GM18873 (cell line): ENCODE results near the gene TLCD3B.
A peak's percentile ranks its signal among the peaks of the same experiment; 100 is the strongest.

Experiments
- ATAC-seq: cut with Tn5 transposase; IDR thresholded peaks from one replicate; pipeline ENCODE4 v1.9.1; 2021; ENCODE audit warnings: mild to moderate bottlenecking, moderate library complexity, moderate number of reproducible peaks; ENCODE audit not compliant: unreplicated experiment, low FRiP score

The TLCD3B gene, protein sequence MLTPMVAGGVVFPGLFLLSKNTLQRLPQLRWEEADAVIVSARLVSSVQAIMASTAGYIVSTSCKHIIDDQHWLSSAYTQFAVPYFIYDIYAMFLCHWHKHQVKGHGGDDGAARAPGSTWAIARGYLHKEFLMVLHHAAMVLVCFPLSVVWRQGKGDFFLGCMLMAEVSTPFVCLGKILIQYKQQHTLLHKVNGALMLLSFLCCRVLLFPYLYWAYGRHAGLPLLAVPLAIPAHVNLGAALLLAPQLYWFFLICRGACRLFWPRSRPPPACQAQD

DNA sequence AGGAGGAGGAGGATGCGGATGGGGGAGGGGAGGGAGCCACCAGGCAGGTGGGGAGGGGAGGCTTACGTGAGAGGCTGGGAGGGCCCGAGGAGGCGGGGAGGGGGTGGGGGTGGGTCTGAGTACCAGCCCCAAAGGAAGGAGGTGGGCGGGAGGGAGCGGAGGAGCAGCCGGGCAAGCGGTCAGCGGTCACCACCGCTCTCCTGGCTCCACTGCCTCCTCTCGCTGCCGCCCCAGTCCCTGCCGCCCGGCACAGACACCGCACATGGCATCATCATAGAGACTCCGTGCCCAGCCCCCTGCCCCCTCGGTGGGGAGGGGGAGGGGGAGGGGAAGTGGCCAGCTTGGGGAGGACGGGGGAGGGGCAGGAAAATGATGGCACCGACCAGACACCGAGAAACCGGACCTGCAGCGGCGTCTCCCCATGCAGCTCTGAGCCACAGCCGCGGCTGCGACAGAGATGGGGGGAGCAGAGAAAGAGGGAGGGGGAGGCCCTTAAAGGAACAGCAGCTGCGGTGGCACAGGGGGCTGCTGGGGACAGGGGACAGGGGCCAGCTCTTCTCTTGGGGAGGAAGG is at the start of gene TLCD3B:
TSS of gene TLCD3B (minus strand) at position 431 of the 573 bp plus-strand sequence. CDS start 744 bp downstream, outside the sequence.
- ATAC-seq, result no peak

DNA sequence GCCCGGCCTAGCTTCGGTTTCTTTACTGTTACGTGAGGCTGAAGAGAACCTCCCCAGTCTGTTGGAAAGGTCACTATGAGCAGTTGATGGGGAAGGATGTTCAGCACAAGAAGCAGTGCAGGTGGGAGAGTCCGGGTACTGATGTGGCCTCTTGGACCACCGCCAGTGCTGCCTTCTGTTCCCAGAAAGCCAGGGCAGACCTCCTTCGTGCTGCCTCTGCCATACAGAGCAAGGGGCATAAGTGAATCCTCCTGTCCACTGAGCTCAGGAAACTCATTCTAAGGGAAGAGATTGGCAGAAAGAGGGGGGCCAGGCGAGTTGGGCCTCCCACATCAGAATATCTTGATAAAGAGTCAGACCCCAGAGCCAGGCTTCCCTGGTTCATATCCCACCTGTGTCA is 48.4 kb upstream of the TLCD3B start:
- no peak for ATAC-seq

DNA sequence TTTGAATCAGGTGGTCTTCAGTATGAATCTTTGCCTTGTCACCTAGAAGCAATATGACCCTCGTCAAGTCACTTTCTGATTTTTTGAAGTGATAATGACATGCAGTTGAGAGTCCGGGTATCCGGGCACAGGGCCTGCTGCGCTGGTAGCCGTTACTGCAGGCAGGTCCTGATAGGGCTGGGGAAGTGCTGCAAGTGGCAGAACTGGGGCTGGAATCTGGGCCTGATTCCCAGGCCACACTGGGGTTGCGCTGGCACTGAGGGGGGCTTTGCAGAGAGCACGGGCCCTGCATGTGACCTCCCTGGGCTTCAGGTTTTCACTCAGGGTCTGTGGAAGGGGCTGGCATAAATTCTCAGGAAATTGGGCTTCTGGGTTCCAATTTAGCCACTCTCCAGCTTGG is 47.7 kb upstream of the TLCD3B start:
- no peak for ATAC-seq

DNA sequence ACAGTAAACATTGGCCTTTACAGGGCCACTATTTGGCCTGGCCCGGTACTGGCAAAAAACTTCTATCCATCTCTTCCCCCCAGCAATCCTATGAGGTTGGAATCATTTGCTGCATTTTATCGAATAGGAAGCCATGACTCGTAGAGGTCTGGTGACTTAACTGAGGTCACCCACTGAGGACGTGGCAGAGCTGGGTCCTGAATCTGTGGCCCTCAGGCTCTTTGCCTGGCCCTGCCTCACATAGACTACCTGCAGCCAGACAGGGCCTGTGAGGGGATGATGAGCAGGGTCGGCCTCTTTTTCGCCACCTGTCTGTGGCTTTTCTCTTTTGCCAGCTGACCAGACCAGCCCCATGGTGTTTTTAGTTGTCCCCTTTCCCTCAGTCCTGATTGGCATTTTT is 46.6 kb upstream of the TLCD3B start:
- no peak for ATAC-seq

DNA sequence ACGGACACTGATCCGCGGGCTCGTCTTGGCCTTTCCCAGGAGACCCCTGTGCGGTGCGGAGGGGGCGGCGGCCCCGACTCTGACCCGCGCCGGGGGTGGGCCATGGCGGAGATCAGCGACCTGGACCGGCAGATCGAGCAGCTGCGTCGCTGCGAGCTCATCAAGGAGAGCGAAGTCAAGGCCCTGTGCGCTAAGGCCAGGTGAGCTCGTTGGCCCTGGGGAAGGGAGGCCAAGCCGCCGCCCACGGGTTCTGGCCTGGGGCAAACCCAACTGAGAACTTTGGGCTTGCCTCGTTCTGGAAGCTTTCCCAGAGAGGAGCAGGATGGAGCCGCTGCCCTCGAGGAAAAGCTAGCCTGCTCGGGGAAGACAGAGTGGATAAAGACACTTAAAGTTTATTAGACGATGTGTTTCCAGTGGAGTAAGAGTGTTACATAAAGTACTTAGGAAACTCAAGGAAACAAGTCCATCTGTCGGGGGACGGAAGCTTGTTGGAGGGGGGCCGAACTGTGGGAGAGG is 45.3 kb upstream of the TLCD3B start:
- ATAC-seq, result no peak

DNA sequence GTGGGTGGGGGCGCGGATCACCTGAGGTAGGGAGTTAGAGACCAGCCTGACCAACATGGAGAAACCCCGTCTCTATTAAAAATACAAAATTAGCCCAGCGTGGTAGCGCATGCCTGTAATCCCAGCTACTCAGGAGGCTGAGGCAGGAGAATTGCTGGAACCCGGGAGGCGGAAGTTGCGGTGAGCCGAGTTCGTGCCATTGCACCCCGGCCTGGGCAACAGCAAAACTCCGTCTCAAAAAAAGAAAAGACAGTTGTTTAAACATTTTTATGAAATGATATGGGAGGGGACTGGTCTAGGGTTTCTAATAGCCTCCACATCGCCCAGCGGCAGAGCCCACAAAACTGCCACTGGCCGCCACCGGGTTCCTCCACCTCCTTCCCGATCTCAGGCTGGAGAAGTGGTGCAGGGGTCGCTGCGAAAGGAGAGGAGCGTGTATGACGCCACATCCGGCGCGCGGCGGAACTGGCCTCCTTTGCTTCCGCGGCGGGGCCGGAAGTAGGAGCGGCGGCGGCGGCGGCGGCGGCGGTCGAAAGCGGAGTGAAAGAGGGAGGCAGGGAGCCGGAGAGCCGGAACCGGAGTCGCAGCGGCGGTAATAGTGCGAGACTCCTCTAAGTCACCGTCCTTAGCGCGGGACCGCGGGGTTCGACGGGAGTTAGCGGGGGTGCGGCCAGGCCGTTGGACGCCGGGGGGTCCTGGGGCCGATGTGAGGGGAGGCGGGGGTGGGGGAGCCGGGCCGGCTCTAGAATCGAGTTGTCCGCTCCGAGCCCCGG is 44.6 kb upstream of the TLCD3B start, which contains the start of gene PPP4C:
TSS of gene PPP4C (plus strand) at position 492 of the 773 bp plus-strand sequence. CDS start 384 bp downstream, outside the sequence.
- no peak for ATAC-seq

DNA sequence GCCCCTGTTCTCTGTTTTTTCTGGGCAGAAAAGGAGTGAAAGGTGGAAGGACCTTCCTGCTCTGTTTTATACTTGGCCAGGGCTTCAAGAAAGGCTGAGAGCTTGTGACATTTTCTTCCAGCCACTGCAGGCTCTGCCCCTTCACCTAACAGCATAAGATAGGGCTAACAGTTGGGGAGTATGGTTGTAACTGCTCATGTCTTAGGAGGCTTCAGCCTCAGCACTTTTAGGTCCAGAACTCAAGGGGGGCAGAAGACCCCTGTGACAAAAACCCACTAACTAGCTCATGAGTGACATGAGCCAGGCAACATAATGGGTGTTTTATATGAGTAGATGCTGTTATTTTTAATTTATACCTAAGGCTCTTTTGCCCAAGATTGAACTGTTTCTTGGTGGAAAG is 39.4 kb upstream of the TLCD3B start:
- no peak for ATAC-seq

DNA sequence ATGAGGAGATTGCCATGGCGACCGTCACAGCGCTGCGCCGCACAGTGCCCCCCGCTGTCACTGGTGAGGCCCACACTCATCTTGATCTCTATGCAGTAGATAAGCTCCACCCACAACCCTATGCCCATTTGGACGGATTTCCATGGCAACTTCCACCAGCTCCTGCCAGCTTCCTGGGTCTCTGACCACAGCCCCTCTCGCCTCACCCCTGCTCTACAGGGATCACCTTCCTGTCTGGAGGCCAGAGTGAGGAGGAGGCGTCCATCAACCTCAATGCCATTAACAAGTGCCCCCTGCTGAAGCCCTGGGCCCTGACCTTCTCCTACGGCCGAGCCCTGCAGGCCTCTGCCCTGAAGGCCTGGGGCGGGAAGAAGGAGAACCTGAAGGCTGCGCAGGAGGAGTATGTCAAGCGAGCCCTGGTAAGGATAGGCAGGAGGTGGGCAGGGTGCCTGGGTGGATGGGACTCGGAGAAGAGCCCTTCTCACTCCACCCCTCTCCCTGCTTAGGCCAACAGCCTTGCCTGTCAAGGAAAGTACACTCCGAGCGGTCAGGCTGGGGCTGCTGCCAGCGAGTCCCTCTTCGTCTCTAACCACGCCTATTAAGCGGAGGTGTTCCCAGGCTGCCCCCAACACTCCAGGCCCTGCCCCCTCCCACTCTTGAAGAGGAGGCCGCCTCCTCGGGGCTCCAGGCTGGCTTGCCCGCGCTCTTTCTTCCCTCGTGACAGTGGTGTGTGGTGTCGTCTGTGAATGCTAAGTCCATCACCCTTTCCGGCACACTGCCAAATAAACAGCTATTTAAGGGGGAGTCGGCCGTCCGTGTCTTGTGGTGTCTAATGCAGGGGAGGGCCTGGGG is 38.8 kb upstream of the TLCD3B start:
- no peak for ATAC-seq

DNA sequence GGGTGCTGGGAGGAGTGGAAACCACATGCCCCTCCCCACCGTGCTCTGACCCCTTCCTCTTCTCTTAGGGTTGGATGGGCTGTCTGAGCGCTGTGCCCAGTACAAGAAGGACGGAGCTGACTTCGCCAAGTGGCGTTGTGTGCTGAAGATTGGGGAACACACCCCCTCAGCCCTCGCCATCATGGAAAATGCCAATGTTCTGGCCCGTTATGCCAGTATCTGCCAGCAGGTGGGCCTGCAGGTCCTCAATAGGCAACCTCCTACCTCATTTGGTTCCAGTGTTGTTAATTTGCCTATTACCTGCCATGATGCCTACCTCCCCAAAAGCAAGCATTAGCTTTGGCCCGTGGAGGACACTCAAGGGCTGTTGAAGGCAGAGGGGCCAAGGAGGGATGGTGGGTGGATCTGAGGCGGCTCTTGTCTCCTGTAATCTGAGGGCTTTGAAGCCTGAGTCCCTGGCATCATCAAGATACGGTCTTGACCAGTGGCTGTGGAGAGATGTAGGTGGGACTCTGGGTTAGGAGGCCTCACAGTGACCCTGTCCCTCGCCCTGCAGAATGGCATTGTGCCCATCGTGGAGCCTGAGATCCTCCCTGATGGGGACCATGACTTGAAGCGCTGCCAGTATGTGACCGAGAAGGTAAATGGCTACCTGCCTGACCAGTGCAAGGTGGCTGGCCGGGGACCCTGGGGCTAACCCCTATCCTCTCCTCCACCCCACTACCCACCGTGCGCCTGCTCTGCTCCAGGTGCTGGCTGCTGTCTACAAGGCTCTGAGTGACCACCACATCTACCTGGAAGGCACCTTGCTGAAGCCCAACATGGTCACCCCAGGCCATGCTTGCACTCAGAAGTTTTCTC is 37.9 kb upstream of the TLCD3B start:
- no peak for ATAC-seq

DNA sequence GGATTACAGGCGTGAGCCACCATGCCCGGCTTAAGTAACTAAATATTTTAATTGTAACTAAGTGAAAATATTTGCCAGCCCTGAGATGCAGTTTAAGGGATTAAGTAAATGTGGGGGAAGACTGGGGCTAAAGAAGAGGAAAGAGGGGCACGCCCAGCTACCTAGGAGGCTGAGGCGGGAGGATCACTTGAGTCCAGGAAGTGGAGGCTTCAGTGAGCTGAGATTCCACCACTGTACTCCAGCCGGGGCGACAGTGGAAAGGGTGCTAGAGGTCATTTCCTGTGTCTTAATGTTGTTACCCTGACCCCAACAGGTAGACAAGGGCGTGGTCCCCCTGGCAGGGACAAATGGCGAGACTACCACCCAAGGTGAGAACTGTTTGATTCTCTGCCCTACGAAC is 37.3 kb upstream of the TLCD3B start:
- ATAC-seq, result no peak

DNA sequence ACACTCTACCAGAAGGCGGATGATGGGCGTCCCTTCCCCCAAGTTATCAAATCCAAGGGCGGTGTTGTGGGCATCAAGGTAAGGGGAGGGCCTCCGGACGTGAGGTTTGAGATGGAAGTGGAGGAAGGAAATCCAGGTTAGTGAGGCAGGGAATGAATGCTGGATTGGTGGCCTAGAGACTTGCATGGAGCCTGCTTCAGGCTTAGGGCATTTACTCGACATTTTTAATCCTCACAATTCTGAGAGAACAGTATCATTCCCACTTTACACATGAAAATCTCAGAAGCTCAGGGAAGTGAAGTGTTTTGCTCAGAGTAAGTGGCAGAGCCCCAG is 36.5 kb upstream of the TLCD3B start:
- ATAC-seq, result no peak

DNA sequence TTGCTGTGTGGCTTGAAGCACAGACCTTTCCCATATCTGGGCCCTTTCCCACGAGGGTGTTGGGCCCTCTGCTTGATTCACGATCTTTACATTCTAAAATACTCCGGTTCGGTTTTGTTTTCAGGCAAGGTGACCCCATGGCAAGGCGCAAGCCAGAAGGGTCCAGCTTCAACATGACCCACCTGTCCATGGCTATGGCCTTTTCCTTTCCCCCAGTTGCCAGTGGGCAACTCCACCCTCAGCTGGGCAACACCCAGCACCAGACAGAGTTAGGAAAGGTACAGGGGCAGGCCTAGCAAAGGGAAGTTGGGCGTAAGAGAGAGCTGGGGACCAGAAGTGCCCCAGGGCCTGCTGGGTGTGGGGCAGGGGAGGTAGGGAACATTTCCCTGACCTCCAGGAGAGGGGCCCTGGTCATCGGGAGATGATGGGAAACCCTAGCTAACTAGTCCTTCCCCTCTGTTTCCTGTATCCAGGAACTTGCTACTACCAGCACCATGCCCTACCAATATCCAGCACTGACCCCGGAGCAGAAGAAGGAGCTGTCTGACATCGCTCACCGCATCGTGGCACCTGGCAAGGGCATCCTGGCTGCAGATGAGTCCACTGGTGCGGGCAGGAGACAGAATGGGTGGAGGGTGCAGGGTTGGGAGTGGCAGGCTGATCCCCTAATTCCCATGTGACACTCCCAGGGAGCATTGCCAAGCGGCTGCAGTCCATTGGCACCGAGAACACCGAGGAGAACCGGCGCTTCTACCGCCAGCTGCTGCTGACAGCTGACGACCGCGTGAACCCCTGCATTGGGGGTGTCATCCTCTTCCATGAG is 35.9 kb upstream of the TLCD3B start:
- no peak for ATAC-seq

DNA sequence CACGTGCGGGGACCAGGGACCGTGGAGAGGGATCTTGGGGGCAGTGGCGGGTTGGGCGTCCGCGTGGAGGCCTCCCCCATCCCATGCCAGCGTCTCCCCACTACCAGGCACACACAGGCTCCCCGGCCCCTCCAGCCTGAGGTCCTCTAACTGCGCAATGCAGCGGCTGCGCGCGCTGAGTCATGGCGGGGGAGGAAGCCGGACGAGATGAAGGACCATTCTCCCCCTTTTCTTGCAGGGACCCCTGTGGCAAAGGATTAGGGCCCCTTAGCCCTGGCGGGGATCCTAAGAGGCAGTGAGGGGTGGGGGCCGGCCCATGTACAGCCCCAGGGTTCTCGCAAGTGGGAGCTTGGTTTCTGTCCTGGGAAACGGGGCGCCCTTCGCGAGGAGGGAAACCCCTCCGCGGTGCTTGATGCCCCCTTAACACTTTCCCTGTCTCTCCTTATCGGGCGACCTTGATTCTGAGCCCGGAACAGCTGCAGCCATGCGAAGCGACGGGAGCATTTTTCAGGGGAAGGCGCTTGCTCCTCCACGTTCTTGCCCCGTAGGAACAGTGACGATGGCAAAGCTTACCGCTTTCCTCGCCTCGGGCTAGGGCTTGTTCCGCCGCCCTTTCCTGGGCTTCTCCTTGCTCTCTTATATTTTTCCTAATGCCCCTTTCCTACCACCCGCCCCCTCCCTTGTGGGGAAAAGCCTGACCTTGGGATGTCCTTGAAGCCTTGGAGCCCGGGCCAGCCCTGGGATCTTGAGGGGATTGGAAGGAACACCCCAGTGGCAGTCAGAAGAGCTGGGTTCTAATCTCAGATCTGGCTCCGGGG is 35.1 kb upstream of the TLCD3B start:
- peak; percentile 6 for ATAC-seq

DNA sequence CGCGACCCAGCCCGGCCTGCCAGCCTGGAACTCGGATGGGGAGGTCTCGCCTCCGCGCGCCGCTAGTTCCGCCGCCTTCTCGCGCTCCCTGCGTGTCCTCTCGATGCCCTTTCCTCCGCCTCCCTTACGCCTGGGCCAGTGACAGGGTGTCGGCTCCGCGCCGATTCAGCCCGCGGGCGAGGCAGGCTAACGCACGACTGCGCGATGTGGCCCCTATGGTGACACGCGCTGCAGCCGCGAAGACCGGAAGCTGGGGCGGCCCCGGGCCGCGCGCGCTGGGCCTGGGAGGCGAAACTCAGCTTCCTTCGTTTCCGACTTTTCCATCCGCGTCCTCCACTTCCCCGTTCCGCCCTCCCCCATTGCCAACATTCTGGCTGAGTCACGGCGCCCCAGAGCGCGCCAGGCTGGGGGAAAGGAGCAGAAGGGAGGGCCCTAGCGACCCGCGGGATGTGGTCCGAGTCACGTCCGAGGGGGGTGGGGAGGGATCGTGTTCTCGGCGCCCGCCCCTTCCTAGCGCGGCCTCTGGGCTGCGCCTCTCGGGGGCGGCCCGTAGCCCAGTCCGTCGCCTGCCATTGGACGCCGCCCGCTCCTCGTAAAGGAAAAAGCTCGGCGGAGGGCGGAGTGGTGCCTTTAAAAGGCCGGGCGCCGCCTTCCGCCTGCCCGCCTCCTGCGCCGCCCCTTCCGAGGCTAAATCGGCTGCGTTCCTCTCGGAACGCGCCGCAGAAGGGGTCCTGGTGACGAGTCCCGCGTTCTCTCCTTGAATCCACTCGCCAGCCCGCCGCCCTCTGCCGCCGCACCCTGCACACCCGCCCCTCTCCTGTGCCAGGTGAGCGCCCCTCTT is 34.3 kb upstream of the TLCD3B start, which contains the start of gene ALDOA:
TSS of gene ALDOA (plus strand) at position 659 of the 841 bp plus-strand sequence. CDS start 1,138 bp downstream, outside the sequence.
- peak; percentile 65 for ATAC-seq

DNA sequence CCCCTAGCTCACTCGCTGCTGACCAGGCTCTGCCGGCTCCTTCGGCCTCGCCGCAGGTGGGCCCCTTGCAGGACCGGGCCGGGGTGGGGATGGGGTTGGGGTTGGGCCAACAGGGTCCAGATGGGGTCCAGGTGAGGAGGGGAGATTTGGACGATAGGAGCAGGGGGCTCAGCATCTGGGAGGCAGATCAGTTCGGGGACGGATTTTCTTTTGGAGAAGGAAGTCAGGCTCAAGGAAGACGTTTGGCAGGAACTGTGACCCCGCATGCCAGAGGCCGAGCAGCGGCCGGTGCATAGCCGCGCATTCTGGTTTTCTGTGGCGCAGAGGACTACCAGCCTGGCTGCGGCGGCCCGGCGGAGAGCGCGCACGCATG is 33.6 kb upstream of the TLCD3B start:
- no peak for ATAC-seq

DNA sequence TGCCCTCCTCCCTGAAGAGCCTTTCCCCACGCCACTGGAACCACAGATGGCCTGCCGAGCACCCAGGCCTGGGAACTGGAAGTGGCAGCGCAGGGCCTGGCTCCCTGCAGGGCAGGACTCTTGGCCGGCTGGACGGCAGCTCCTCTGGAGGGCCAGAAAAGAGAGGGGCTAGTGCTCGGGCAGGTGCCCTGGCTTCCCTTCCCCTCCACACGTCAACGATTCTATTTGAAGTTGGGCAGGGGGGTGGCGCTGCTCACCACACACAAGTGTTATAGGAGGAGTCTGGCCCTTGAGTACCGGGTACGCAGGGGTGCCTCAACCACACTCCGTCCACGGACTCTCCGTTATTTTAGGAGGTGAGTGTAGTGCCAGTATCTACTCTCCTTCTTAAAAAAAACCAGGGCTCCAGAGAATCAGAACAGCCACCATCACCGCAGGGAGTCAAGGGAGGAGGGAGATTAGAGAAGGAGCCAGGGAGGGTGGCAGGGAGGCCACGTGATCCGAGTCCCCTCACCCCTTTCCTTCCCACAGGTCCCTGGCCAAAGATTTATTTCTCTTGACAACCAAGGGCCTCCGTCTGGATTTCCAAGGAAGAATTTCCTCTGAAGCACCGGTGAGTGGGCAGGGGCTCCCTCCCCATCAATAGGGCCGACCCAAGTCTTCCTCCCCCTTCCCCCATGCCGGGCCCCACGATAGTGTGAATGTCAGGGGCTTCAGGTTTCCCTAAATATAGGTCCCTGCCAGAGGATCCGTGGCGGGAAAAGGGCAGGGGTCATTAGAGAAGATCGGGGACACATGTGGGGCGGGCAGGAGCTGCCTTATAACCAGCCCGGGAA is 33.0 kb upstream of the TLCD3B start:
- no peak for ATAC-seq
